ENCODE measurements around the gene NOP9.
"Not testable (repeated sequence)": the region's sequence is repeated elsewhere in the genome, so short reads cannot be mapped to it uniquely, and the experiment has no call there.

The NOP9 gene

DNA sequence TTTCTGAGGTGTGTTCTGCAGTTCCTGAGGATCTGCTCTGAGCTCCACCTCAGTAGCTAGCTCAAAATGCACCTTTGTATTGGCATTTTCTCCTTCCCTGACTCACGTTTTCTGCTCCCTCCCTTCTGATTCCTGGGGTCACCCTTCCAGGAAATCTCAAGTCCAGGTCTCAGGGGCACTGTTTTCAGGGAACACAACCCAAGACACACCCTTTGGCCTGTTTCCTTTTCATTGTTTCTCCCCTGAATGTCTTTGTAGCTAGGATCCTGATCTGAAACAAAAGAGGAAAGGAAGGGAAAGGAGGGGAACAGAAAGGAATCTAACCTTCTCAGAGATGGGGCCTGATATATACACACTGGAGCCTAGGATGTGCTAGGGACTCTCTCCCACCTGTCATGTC, 47.5 kb downstream of the NOP9 start:
- no peaks in the 10 kb centered on the region for H3K9me3 Mint-ChIP-seq
- no peak overlapping the region for H3K4me3 Mint-ChIP-seq
- peaks cover 96% of the 10 kb centered on the region for H3K27me3 Mint-ChIP-seq (ENCODE audit: low read depth, poor library complexity)
- no peaks in the 10 kb centered on the region for H3K4me1 Mint-ChIP-seq
- H3K27ac Mint-ChIP-seq: no peak overlapping the region
- TF ChIP-seq, protein P1, sequence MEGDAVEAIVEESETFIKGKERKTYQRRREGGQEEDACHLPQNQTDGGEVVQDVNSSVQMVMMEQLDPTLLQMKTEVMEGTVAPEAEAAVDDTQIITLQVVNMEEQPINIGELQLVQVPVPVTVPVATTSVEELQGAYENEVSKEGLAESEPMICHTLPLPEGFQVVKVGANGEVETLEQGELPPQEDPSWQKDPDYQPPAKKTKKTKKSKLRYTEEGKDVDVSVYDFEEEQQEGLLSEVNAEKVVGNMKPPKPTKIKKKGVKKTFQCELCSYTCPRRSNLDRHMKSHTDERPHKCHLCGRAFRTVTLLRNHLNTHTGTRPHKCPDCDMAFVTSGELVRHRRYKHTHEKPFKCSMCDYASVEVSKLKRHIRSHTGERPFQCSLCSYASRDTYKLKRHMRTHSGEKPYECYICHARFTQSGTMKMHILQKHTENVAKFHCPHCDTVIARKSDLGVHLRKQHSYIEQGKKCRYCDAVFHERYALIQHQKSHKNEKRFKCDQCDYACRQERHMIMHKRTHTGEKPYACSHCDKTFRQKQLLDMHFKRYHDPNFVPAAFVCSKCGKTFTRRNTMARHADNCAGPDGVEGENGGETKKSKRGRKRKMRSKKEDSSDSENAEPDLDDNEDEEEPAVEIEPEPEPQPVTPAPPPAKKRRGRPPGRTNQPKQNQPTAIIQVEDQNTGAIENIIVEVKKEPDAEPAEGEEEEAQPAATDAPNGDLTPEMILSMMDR (IDR thresholded peaks at IDR 0.05): no peak
- no peak for DNase-seq
- no peaks in the 10 kb centered on the region for H3K36me3 Mint-ChIP-seq (ENCODE audit: low read depth)

DNA sequence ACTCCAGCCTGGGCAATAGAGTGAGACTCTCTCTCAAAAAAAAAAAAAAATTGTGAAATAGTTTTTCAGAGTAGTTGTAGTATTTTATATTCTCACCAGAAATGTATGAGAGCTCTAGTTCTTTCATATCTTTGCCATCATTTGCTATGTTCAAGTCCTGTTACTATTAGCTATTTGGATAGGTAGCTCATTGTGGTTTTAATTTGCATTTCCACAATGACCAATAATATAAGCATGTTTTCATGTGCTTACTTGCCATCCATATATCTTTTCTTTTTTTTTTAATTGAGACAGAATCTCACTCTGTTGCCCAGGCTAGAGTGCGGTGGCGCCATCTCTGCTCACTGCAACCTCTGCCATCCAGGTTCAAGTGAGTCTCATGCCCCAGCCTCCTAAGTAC, 48.5 kb downstream of the NOP9 start:
- H3K4me3 Mint-ChIP-seq: no peak overlapping the region
- H3K27ac Mint-ChIP-seq: no peak overlapping the region
- H3K9me3 Mint-ChIP-seq: peaks cover 3% of the 10 kb centered on the region
- peaks cover 7% of the 10 kb centered on the region for H3K4me1 Mint-ChIP-seq
- H3K27me3 Mint-ChIP-seq (ENCODE audit: low read depth, poor library complexity): peaks cover 96% of the 10 kb centered on the region
- DNase-seq: no peak
- H3K36me3 Mint-ChIP-seq (ENCODE audit: low read depth): no peaks in the 10 kb centered on the region
- TF ChIP-seq, protein P1 (IDR thresholded peaks at IDR 0.05): no peak

DNA sequence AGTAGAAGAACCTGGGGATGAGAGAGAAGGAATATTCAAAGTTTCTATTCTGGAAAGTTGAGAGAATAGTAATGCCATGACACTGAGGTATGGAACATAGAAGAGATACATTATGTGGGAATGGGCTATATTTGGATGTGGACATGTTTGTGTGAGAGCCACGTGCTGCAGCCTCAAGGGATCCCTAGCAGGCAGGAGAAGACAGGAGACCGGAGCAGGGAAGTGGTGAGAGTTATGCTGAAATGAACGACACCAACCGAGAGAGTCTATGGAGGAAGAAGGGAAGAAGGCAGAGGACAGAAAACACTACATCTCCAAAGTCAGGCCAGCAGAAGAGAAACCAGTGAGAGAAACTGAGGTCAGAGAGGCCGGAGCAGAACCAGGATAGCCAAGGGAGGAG, 50.1 kb downstream of the NOP9 start:
- Mint-ChIP-seq H3K4me3 (no peak overlapping the region), H3K27me3 (ENCODE audit: low read depth, poor library complexity) (peaks cover 95% of the 10 kb centered on the region), H3K9me3 (peaks cover 3% of the 10 kb centered on the region), H3K36me3 (ENCODE audit: low read depth) (no peaks in the 10 kb centered on the region), H3K27ac (no peak overlapping the region), H3K4me1 (peaks cover 7% of the 10 kb centered on the region)
- no peak for DNase-seq
- TF ChIP-seq, protein P1 (IDR thresholded peaks at IDR 0.05): no peak

DNA sequence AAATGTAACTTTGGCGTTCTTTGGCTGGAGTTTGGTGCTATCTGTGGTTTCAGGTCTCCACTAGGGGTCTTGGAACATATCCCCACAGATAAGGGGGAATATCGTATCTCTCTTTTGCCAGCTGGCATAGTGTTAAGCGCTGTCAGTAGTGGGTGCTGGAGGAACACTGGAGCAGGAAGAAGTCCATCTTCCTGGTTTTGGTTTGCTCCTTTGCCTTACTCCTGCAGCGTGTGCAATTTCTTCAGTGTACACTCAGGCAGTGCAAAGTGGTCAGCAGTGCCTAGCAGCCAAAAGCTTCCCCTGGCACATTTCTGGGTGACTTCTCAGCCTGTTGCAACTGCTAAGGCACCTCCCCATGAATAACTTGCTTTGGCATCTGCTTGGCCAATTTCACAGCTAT, 51.9 kb downstream of the NOP9 start:
- Mint-ChIP-seq H3K36me3 (ENCODE audit: low read depth) (no peaks in the 10 kb centered on the region), H3K27ac (no peak overlapping the region), H3K27me3 (ENCODE audit: low read depth, poor library complexity) (peaks cover 88% of the 10 kb centered on the region), H3K9me3 (peaks cover 3% of the 10 kb centered on the region), H3K4me3 (no peak overlapping the region), H3K4me1 (peaks cover 7% of the 10 kb centered on the region)
- DNase-seq: no peak
- TF ChIP-seq, protein P1 (IDR thresholded peaks at IDR 0.05): no peak

DNA sequence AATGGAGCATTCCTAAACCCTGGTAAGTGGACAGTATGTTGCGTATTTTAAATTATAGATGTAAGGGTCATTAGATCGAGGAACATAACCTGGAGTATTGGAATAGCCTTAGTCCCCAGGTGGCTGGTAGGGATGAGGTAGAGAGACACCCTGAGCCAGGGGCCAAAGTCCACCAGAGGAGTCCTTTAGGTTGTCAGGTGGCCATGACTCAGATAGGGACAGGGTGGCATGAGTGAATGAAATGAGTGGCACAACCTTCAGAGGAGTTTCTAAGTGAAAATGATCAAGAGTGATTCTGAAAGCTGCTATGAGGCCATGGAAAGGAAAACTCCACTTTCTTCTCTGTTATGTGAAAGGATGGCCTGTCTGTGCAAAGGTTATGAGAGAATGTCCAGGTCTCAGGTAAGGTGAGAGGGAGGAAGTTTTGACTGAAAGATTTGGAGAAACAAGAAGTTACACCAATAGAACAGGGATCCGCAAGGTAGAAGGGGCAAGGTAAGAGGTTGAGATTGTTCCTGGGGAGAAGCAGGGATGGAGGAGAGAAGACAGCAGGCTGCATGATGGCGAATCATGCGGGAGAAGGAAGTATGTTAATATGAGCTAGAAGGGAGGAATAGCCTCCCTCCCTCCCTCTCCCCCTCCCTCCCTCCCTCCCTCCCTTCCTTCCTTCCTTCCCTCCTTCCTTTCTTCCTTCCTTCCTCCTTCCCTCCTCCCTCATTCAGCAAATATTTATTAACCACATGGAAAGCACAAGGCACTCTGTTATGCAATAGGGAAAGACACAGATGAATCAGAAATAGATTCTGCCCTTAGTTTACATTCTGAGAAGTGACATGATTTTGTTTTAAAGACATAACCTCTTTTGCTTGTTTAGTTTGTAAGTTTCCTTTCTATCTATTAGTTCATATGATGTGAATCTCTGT, 54.2 kb downstream of the NOP9 start:
- peaks cover 83% of the 10 kb centered on the region for H3K27me3 Mint-ChIP-seq (ENCODE audit: low read depth, poor library complexity)
- peaks cover 3% of the 10 kb centered on the region for H3K9me3 Mint-ChIP-seq
- H3K4me3 Mint-ChIP-seq: no peak overlapping the region
- TF ChIP-seq, protein P1 (IDR thresholded peaks at IDR 0.05): no peak
- no peak overlapping the region for H3K27ac Mint-ChIP-seq
- no peak for DNase-seq
- peaks cover 7% of the 10 kb centered on the region for H3K4me1 Mint-ChIP-seq
- no peaks in the 10 kb centered on the region for H3K36me3 Mint-ChIP-seq (ENCODE audit: low read depth)

DNA sequence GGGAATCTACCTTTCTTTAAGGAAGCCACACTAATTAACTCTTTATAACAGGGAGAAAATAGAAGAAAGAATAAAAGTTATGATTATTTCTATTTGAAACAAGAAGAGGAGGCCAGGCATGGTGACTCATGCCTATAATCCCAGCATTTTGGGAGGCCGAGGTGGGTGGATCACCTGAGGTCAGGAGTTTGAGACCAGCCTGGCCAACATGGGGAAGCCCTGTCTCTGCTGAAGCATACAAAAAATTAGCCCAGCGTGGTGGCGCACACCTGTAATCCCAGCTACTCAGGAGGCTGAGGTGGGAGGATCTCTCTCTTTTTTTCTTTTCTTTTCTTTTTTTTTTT, 54.8 kb downstream of the NOP9 start:
- H3K9me3 Mint-ChIP-seq; DNase-seq; H3K27ac Mint-ChIP-seq; H3K4me1 Mint-ChIP-seq; H3K4me3 Mint-ChIP-seq; H3K36me3 Mint-ChIP-seq (ENCODE audit: low read depth): not testable (repeated sequence)
- peaks cover 79% of the 10 kb centered on the region for H3K27me3 Mint-ChIP-seq (ENCODE audit: low read depth, poor library complexity)

Data from nephron progenitor cell (in vitro differentiated cells).